ENCODE measurements around the gene ERICH2. TPM values are rescaled to one million over a fixed set of nuclear protein-coding genes. Genes with fewer than 3 reads are reported as not detected.

ERICH2 gene
- total RNA-seq, 1 experiment from 2014 or later: not detected

GRCh38 chr2:170829036-170829435 is 58.9 kb downstream of the ERICH2 start:
- no peaks in the 10 kb centered on the region for H3K4me1 ChIP-seq (ENCODE audit: low read length)
- no peaks in the 10 kb centered on the region for H3K27me3 ChIP-seq (ENCODE audit: low read length)
- H3K9me2 ChIP-seq (replicated peaks; ENCODE audit: insufficient read depth, low read length): no peaks in the 10 kb centered on the region
- no peak overlapping the region for H3K27ac ChIP-seq (ENCODE audit: low read length)
- H3K9me3 ChIP-seq (ENCODE audit: low read length): no peaks in the 10 kb centered on the region
- no peaks in the 10 kb centered on the region for H3K36me3 ChIP-seq (ENCODE audit: insufficient read depth, low read length)
- no peak for DNase-seq
- no peak overlapping the region for H3K4me2 ChIP-seq (ENCODE audit: low read depth, low read length, poor library complexity, severe bottlenecking)
- no peak overlapping the region for H3K4me3 ChIP-seq (ENCODE audit: low read length)
- no peak overlapping the region for H3K9ac ChIP-seq (ENCODE audit: low read length)
- H4K20me1 ChIP-seq (ENCODE audit: insufficient read depth, low read depth, low read length): no peaks in the 10 kb centered on the region
- no peak overlapping the region for H2AFZ ChIP-seq (ENCODE audit: low read length)
- no peaks in the 10 kb centered on the region for H3K79me2 ChIP-seq (ENCODE audit: low read length)

GRCh38 chr2:170830166-170830565 is 60.0 kb downstream of the ERICH2 start:
- H3K79me2 ChIP-seq (ENCODE audit: low read length): no peaks in the 10 kb centered on the region
- no peak for DNase-seq
- H3K9ac ChIP-seq (ENCODE audit: low read length): no peak overlapping the region
- H3K4me1 ChIP-seq (ENCODE audit: low read length): no peaks in the 10 kb centered on the region
- H3K4me3 ChIP-seq (ENCODE audit: low read length): no peak overlapping the region
- H3K4me2 ChIP-seq (ENCODE audit: low read depth, low read length, poor library complexity, severe bottlenecking): no peak overlapping the region
- H3K36me3 ChIP-seq (ENCODE audit: insufficient read depth, low read length): no peaks in the 10 kb centered on the region
- H4K20me1 ChIP-seq (ENCODE audit: insufficient read depth, low read depth, low read length): no peaks in the 10 kb centered on the region
- no peaks in the 10 kb centered on the region for H3K9me3 ChIP-seq (ENCODE audit: low read length)
- no peak overlapping the region for H2AFZ ChIP-seq (ENCODE audit: low read length)
- no peak overlapping the region for H3K27ac ChIP-seq (ENCODE audit: low read length)
- no peaks in the 10 kb centered on the region for H3K9me2 ChIP-seq (replicated peaks; ENCODE audit: insufficient read depth, low read length)
- no peaks in the 10 kb centered on the region for H3K27me3 ChIP-seq (ENCODE audit: low read length)

DNA sequence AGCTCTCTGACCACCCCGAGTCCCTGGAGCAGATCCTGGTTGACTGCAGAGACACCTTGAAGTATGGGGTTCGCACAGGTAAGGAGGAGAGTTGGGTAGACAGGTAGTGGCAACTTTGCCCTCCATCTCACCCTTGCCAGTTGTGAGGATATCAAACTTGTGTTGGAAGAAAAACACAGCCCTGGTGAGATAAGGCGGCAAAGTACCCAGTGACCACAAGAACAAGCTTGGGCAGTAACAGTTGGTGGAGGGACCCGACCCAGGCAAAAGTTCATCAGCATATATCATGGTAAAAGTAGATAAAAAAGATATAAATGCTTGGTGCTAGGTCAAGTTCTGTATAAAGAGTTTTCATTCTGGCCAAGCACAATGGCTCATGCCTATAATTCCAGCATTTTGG is 60.9 kb downstream of the ERICH2 start:
- Histone ChIP-seq H3K27me3 (ENCODE audit: low read length) (no peaks in the 10 kb centered on the region), H3K9me2 (replicated peaks; ENCODE audit: insufficient read depth, low read length) (no peaks in the 10 kb centered on the region), H3K79me2 (ENCODE audit: low read length) (no peaks in the 10 kb centered on the region), H3K27ac (ENCODE audit: low read length) (no peak overlapping the region), H3K4me1 (ENCODE audit: low read length) (no peaks in the 10 kb centered on the region), H3K9ac (ENCODE audit: low read length) (no peak overlapping the region), H3K4me2 (ENCODE audit: low read depth, low read length, poor library complexity, severe bottlenecking) (no peak overlapping the region), H3K36me3 (ENCODE audit: insufficient read depth, low read length) (no peaks in the 10 kb centered on the region), H4K20me1 (ENCODE audit: insufficient read depth, low read depth, low read length) (no peaks in the 10 kb centered on the region), H2AFZ (ENCODE audit: low read length) (no peak overlapping the region), H3K4me3 (ENCODE audit: low read length) (no peak overlapping the region), H3K9me3 (ENCODE audit: low read length) (no peaks in the 10 kb centered on the region)
- no peak for DNase-seq

DNA sequence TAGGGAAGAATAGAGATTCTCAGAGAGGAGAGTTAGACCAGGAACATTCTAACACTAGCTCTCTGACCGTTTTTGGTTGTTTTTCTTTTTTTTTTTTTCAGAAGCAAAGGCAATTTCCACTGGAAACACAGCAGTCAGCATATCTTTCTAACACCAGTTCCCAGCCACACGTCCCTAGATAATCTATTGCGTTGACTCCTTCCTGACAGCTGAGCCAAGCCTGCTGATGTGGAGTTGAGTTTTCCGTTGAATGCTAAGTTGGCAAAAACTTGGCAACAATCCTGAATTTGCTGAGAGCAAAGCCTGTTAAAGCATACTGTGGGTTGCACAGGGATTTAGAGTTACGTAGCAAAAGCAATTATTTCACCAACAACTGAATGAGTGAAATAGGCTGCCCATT is 65.8 kb downstream of the ERICH2 start:
- Histone ChIP-seq H2AFZ (ENCODE audit: low read length) (no peak overlapping the region), H3K36me3 (ENCODE audit: insufficient read depth, low read length) (no peaks in the 10 kb centered on the region), H3K4me1 (ENCODE audit: low read length) (no peaks in the 10 kb centered on the region), H3K79me2 (ENCODE audit: low read length) (no peaks in the 10 kb centered on the region), H3K27ac (ENCODE audit: low read length) (no peak overlapping the region), H3K9me2 (replicated peaks; ENCODE audit: insufficient read depth, low read length) (no peaks in the 10 kb centered on the region), H3K4me2 (ENCODE audit: low read depth, low read length, poor library complexity, severe bottlenecking) (no peak overlapping the region), H3K4me3 (ENCODE audit: low read length) (no peak overlapping the region), H4K20me1 (ENCODE audit: insufficient read depth, low read depth, low read length) (no peaks in the 10 kb centered on the region), H3K27me3 (ENCODE audit: low read length) (no peaks in the 10 kb centered on the region), H3K9ac (ENCODE audit: low read length) (no peak overlapping the region), H3K9me3 (ENCODE audit: low read length) (no peaks in the 10 kb centered on the region)
- no peak for DNase-seq

GRCh38 chr2:170840717-170841210 is 70.6 kb downstream of the ERICH2 start:
- H3K79me2 ChIP-seq (ENCODE audit: low read length): no peaks in the 10 kb centered on the region
- H3K27ac ChIP-seq (ENCODE audit: low read length): no peak overlapping the region
- H3K27me3 ChIP-seq (ENCODE audit: low read length): no peaks in the 10 kb centered on the region
- H3K4me1 ChIP-seq (ENCODE audit: low read length): no peaks in the 10 kb centered on the region
- H3K4me3 ChIP-seq (ENCODE audit: low read length): no peak overlapping the region
- no peak overlapping the region for H3K4me2 ChIP-seq (ENCODE audit: low read depth, low read length, poor library complexity, severe bottlenecking)
- no peak overlapping the region for H3K9ac ChIP-seq (ENCODE audit: low read length)
- no peaks in the 10 kb centered on the region for H3K9me2 ChIP-seq (replicated peaks; ENCODE audit: insufficient read depth, low read length)
- no peak for DNase-seq
- H2AFZ ChIP-seq (ENCODE audit: low read length): no peak overlapping the region
- no peaks in the 10 kb centered on the region for H4K20me1 ChIP-seq (ENCODE audit: insufficient read depth, low read depth, low read length)
- H3K9me3 ChIP-seq (ENCODE audit: low read length): no peaks in the 10 kb centered on the region
- no peaks in the 10 kb centered on the region for H3K36me3 ChIP-seq (ENCODE audit: insufficient read depth, low read length)

DNA sequence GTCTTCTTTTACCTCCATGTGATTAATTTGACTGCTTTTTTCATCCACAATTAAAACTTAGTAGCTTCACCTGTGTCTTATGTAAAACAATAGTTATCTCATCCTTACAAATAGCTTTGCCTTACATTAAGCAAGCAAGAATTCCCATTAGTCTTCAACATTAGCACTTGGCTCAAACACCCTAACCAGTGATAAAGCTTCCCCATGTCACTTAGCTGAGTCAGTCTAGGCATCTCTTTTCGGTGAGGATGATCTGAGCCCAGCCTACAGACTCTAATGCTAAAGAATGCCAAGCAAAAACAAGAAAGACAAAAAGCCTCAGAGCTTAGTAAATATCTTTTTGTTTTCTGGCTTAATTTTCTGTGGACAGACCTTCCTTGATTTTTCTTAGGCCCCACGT is 72.6 kb downstream of the ERICH2 start:
- H3K27ac ChIP-seq (ENCODE audit: low read length): no peak overlapping the region
- H3K9me2 ChIP-seq (replicated peaks; ENCODE audit: insufficient read depth, low read length): no peaks in the 10 kb centered on the region
- DNase-seq: no peak
- H3K27me3 ChIP-seq (ENCODE audit: low read length): no peaks in the 10 kb centered on the region
- no peak overlapping the region for H2AFZ ChIP-seq (ENCODE audit: low read length)
- H3K79me2 ChIP-seq (ENCODE audit: low read length): no peaks in the 10 kb centered on the region
- H3K4me2 ChIP-seq (ENCODE audit: low read depth, low read length, poor library complexity, severe bottlenecking): no peak overlapping the region
- H3K9me3 ChIP-seq (ENCODE audit: low read length): no peaks in the 10 kb centered on the region
- H4K20me1 ChIP-seq (ENCODE audit: insufficient read depth, low read depth, low read length): no peaks in the 10 kb centered on the region
- no peaks in the 10 kb centered on the region for H3K36me3 ChIP-seq (ENCODE audit: insufficient read depth, low read length)
- H3K4me3 ChIP-seq (ENCODE audit: low read length): no peak overlapping the region
- H3K4me1 ChIP-seq (ENCODE audit: low read length): no peaks in the 10 kb centered on the region
- no peak overlapping the region for H3K9ac ChIP-seq (ENCODE audit: low read length)

DNA sequence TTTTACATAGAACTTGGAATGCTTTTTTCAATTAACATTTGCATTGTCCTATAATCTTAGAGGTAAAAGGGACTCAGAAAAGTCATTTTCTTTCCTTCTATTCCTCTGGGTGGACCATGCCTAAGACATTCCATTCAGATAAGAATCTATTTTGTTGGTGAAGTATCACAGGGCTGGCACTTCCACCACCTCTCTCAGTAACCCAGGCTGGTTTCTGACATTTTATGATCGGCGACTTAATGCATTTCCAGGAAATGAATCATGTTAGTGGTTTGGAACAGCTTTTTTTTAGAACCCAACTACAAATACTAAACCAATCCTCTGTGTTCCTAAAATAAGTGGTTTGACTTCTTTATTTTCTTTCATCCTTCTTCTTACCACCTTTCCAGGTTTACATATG is 73.5 kb downstream of the ERICH2 start:
- Histone ChIP-seq H3K27ac (ENCODE audit: low read length) (no peak overlapping the region), H2AFZ (ENCODE audit: low read length) (no peak overlapping the region), H3K27me3 (ENCODE audit: low read length) (no peaks in the 10 kb centered on the region), H3K4me3 (ENCODE audit: low read length) (no peak overlapping the region), H3K36me3 (ENCODE audit: insufficient read depth, low read length) (no peaks in the 10 kb centered on the region), H3K79me2 (ENCODE audit: low read length) (no peaks in the 10 kb centered on the region), H3K9me2 (replicated peaks; ENCODE audit: insufficient read depth, low read length) (no peaks in the 10 kb centered on the region), H4K20me1 (ENCODE audit: insufficient read depth, low read depth, low read length) (no peaks in the 10 kb centered on the region), H3K9me3 (ENCODE audit: low read length) (no peaks in the 10 kb centered on the region), H3K4me1 (ENCODE audit: low read length) (no peaks in the 10 kb centered on the region), H3K9ac (ENCODE audit: low read length) (no peak overlapping the region), H3K4me2 (ENCODE audit: low read depth, low read length, poor library complexity, severe bottlenecking) (no peak overlapping the region)
- DNase-seq: no peak

DNA sequence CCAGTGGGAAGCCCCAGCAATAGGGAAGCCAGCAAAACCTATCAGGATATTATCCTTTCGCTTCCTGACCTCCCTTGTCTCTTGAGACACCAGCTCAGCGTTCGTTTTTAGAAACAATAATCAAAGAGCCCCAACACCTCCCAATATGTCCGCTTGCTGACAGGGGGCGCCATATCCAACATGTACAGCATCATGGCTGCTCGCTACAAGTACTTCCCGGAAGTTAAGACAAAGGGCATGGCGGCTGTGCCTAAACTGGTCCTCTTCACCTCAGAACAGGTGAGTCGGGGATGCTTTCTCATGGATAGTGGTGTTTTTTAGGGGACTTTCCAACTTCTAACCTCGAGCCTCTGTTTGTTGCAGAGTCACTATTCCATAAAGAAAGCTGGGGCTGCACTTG is 75.2 kb downstream of the ERICH2 start:
- Histone ChIP-seq H3K9me3 (ENCODE audit: low read length) (no peaks in the 10 kb centered on the region), H3K27ac (ENCODE audit: low read length) (no peak overlapping the region), H2AFZ (ENCODE audit: low read length) (0 out of 2 replicates have a peak overlapping the region, but pooled peaks have one; percentile 8), H3K4me3 (ENCODE audit: low read length) (no peak overlapping the region), H3K79me2 (ENCODE audit: low read length) (no peaks in the 10 kb centered on the region), H3K27me3 (ENCODE audit: low read length) (no peaks in the 10 kb centered on the region), H3K9me2 (replicated peaks; ENCODE audit: insufficient read depth, low read length) (no peaks in the 10 kb centered on the region), H3K4me1 (ENCODE audit: low read length) (no peaks in the 10 kb centered on the region), H3K36me3 (ENCODE audit: insufficient read depth, low read length) (no peaks in the 10 kb centered on the region), H4K20me1 (ENCODE audit: insufficient read depth, low read depth, low read length) (no peaks in the 10 kb centered on the region), H3K9ac (ENCODE audit: low read length) (no peak overlapping the region), H3K4me2 (ENCODE audit: low read depth, low read length, poor library complexity, severe bottlenecking) (no peak overlapping the region)
- DNase-seq: peak; percentile 69

DNA sequence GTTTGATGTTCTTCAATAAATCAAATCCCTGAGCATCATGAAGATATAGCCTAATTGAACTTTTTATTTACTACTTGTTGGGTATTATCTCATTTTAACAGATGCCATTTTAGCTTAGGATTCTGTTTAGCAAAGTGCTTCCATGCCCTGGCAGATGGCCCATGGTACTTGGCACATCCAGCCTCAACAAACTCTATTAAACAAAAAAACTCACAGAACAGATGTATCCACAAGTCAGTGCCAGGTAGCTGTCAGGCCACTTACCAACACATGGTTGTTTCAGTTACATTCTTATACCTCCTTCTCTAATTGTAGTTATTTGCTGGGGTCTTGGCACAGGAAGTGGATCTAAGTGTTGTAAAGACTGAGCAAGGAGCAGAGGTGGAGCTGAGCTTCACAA is 76.1 kb downstream of the ERICH2 start:
- Histone ChIP-seq H3K79me2 (ENCODE audit: low read length) (no peaks in the 10 kb centered on the region), H3K4me3 (ENCODE audit: low read length) (no peak overlapping the region), H3K36me3 (ENCODE audit: insufficient read depth, low read length) (no peaks in the 10 kb centered on the region), H4K20me1 (ENCODE audit: insufficient read depth, low read depth, low read length) (no peaks in the 10 kb centered on the region), H3K4me1 (ENCODE audit: low read length) (no peaks in the 10 kb centered on the region), H3K4me2 (ENCODE audit: low read depth, low read length, poor library complexity, severe bottlenecking) (no peak overlapping the region), H3K9ac (ENCODE audit: low read length) (no peak overlapping the region), H3K27ac (ENCODE audit: low read length) (no peak overlapping the region), H3K27me3 (ENCODE audit: low read length) (no peaks in the 10 kb centered on the region), H3K9me3 (ENCODE audit: low read length) (no peaks in the 10 kb centered on the region), H2AFZ (ENCODE audit: low read length) (no peak overlapping the region), H3K9me2 (replicated peaks; ENCODE audit: insufficient read depth, low read length) (no peaks in the 10 kb centered on the region)
- DNase-seq: no peak
